Smooth muscle cell (in vitro differentiated cells): ENCODE data around the gene TLE4. TPM values are rescaled to one million over a fixed set of nuclear protein-coding genes. Genes with fewer than 3 reads are reported as not detected.

ENCODE experiments used
- DNase-seq: peaks from one replicate; lab custom pipeline; 2025; ENCODE audit not compliant: unreplicated experiment; lab: John Stamatoyannopoulos, UW
- H2AFZ ChIP-seq: fragments of 200-600 bp; sonication (generic); 2 replicates; pipeline ENCODE4 v1.6.0; 2016; ENCODE audit warnings: antibody characterized with exemption, low read depth, mild to moderate bottlenecking
- H3F3A ChIP-seq: fragments of 200-600 bp; sonication (generic); 2 replicates; pipeline ENCODE4 v1.6.0; 2017; ENCODE audit warnings: antibody characterized with exemption, low read depth
- H3K27ac ChIP-seq: fragments of 200-600 bp; sonication (generic); 2 replicates; pipeline ENCODE4 v1.5.1; 2016; ENCODE audit warnings: low read depth, mild to moderate bottlenecking
- H3K27me3 ChIP-seq: fragments of 200-600 bp; sonication (generic); 2 replicates; pipeline ENCODE4 v1.6.1; 2016; ENCODE audit warnings: low read depth, mild to moderate bottlenecking
- H3K36me3 ChIP-seq: fragments of 200-600 bp; sonication (generic); 2 replicates; pipeline ENCODE4 v1.5.1; 2016; ENCODE audit warnings: low read depth
- H3K4me1 ChIP-seq: fragments of 200-600 bp; sonication (generic); 2 replicates; pipeline ENCODE4 v1.5.1; 2016; ENCODE audit warnings: low read depth
- H3K4me2 ChIP-seq: fragments of 200-600 bp; sonication (generic); 2 replicates; pipeline ENCODE4 v1.6.0; 2016; ENCODE audit warnings: mild to moderate bottlenecking
- H3K4me3 ChIP-seq: fragments of 200-600 bp; sonication (generic); 2 replicates; pipeline ENCODE4 v1.5.1; 2016; ENCODE audit warnings: mild to moderate bottlenecking
- H3K79me2 ChIP-seq: fragments of 200-600 bp; sonication (generic); 2 replicates; pipeline ENCODE4 v1.6.0; 2016; ENCODE audit warnings: low read depth, mild to moderate bottlenecking
- H3K9ac ChIP-seq: fragments of 200-600 bp; sonication (generic); 2 replicates; pipeline ENCODE4 v1.6.0; 2016; ENCODE audit warnings: low read depth
- H3K9me3 ChIP-seq: fragments of 200-600 bp; sonication (generic); replicated peaks from 2 replicates; pipeline ENCODE4 v1.5.1; 2016; ENCODE audit warnings: low read depth
- H4K20me1 ChIP-seq: fragments of 200-600 bp; sonication (generic); 2 replicates; pipeline ENCODE4 v1.6.0; 2016; ENCODE audit warnings: low read depth
- CTCF ChIP-seq: fragments of 200-600 bp; sonication (generic); IDR thresholded peaks from 2 replicates; pipeline ENCODE4 v1.5.1; 2017; ENCODE audit warnings: borderline replicate concordance, mild to moderate bottlenecking, antibody characterized with exemption; ENCODE audit not compliant: insufficient read depth, poor library complexity, severe bottlenecking
- WGBS: methylation state at CpG from one replicate; pipeline ENCODE4 v1.1.7; 2016; ENCODE audit warnings: low lambda C conversion rate; 5-methylcytosine and 5-hydroxymethylcytosine counted together
- polyA plus RNA-seq: library from polyadenylated mRNA; unstranded; fragments of >200 nt; fragmentation: Nextera tagmentation; extraction: Ambion mirVana; gene quantifications from 2 replicates; pipeline ENCODE4 v1.2.1, GENCODE V29; 2016
- total RNA-seq: library from RNA; depleted of rRNA; stranded (reverse); fragments of >200 nt; gene quantifications from 2 replicates; pipeline ENCODE4 v1.2.3, GENCODE V29; 2014

TLE4 gene
- total RNA-seq: 53.7 and 74.3 TPM in 2 replicates
- polyA plus RNA-seq: 31.6 and 58.8 TPM in 2 replicates

GRCh38 chr9:79571309-79572031 is at the start of gene TLE4:
Gene TLE4, plus strand, starts transcription at chr9:79571965. Its CDS starts 826 bp downstream, at chr9:79572791.
- DNase-seq: peak; percentile 94
- Histone ChIP-seq H3K9ac (peak within 1 kb of the TSS; percentile 96), H2AFZ (peak within 1 kb of the TSS; percentile 85), H3K27me3 (no peaks in the 10 kb centered on the region), H3K4me3 (peak within 1 kb of the TSS; percentile 79), H4K20me1 (peaks cover 37% of the 10 kb centered on the region), H3K36me3 (no peaks in the 10 kb centered on the region), H3K9me3 (no peaks in the 10 kb centered on the region), H3K79me2 (peaks cover 37% of the 10 kb centered on the region), H3K27ac (peak within 1 kb of the TSS; percentile 97), H3F3A (peaks cover 4% of the 10 kb centered on the region), H3K4me2 (peak within 1 kb of the TSS; percentile 95), H3K4me1 (peaks cover 29% of the 10 kb centered on the region)
- 1% methylated on average over 47 of the region's 48 CpGs for WGBS
- no peak for TF ChIP-seq CTCF

- Histone ChIP-seq H3K27ac (no peak overlapping the region), H3F3A (no peaks in the 10 kb centered on the region), H3K36me3 (no peaks in the 10 kb centered on the region), H3K9ac (no peak overlapping the region), H2AFZ (no peak overlapping the region), H3K27me3 (no peaks in the 10 kb centered on the region), H3K4me1 (no peaks in the 10 kb centered on the region), H3K4me3 (no peak overlapping the region), H3K4me2 (no peak overlapping the region), H3K9me3 (no peaks in the 10 kb centered on the region), H3K79me2 (no peaks in the 10 kb centered on the region), H4K20me1 (no peaks in the 10 kb centered on the region)
- no peak for DNase-seq
- 97% methylated on average over 4 of the region's 4 CpGs for WGBS
- no peak for TF ChIP-seq CTCF
Measured at GRCh38 chr9:79522793-79523192, 49.0 kb upstream of the TLE4 start.

- H3F3A ChIP-seq: no peaks in the 10 kb centered on the region
- DNase-seq: no peak
- H3K27ac ChIP-seq: no peak overlapping the region
- no peaks in the 10 kb centered on the region for H4K20me1 ChIP-seq
- no peak overlapping the region for H3K4me3 ChIP-seq
- H2AFZ ChIP-seq: no peak overlapping the region
- no peaks in the 10 kb centered on the region for H3K9me3 ChIP-seq
- H3K4me1 ChIP-seq: no peaks in the 10 kb centered on the region
- H3K9ac ChIP-seq: no peak overlapping the region
- TF ChIP-seq CTCF: no peak
- H3K79me2 ChIP-seq: no peaks in the 10 kb centered on the region
- H3K27me3 ChIP-seq: no peaks in the 10 kb centered on the region
- no peak overlapping the region for H3K4me2 ChIP-seq
- H3K36me3 ChIP-seq: no peaks in the 10 kb centered on the region
Measured at GRCh38 chr9:79524266-79524665, 47.5 kb upstream of the TLE4 start.

- no peak for TF ChIP-seq CTCF
- 92% methylated on average over 1 of the region's 1 CpG for WGBS
- H3K9me3 ChIP-seq: no peaks in the 10 kb centered on the region
Measured at GRCh38 chr9:79526149-79526672, 45.6 kb upstream of the TLE4 start.

More at GRCh38 chr9:79526149-79526672, 45.6 kb upstream of the TLE4 start:
- H3F3A ChIP-seq: no peaks in the 10 kb centered on the region
- DNase-seq: no peak
- no peak overlapping the region for H3K9ac ChIP-seq
- no peaks in the 10 kb centered on the region for H3K36me3 ChIP-seq
- H2AFZ ChIP-seq: no peak overlapping the region
- no peaks in the 10 kb centered on the region for H3K27me3 ChIP-seq
- H4K20me1 ChIP-seq: no peaks in the 10 kb centered on the region
- no peaks in the 10 kb centered on the region for H3K79me2 ChIP-seq
- H3K27ac ChIP-seq: no peak overlapping the region
- H3K4me1 ChIP-seq: no peaks in the 10 kb centered on the region
- H3K4me2 ChIP-seq: no peak overlapping the region
- H3K4me3 ChIP-seq: no peak overlapping the region
